SK-N-SH (cell line): ENCODE data around the gene CFAP299.
"Not testable (repeated sequence)": the region's sequence is repeated elsewhere in the genome, so short reads cannot be mapped to it uniquely, and the experiment has no call there.

Experiments used
- CTCF ChIP-seq: fragments of 200-600 bp; sonication (generic); IDR thresholded peaks from 2 replicates; pipeline ENCODE4 v1.6.1; 2017; ENCODE audit warnings: antibody characterized with exemption, mild to moderate bottlenecking, moderate library complexity
- EP300 ChIP-seq, 2 experiments: IDR thresholded peaks; 2 replicates each; pipeline versions ENCODE4 v1.4.0 to v1.6.1; 2012; ENCODE audit warnings: borderline replicate concordance in 1 of 2, low read depth in 1 of 2, low read length in 1 of 2
- RXRA ChIP-seq: IDR thresholded peaks from 2 replicates; pipeline ENCODE4 v1.4.0; 2012; ENCODE audit warnings: low read depth, mild to moderate bottlenecking, borderline replicate concordance

DNA sequence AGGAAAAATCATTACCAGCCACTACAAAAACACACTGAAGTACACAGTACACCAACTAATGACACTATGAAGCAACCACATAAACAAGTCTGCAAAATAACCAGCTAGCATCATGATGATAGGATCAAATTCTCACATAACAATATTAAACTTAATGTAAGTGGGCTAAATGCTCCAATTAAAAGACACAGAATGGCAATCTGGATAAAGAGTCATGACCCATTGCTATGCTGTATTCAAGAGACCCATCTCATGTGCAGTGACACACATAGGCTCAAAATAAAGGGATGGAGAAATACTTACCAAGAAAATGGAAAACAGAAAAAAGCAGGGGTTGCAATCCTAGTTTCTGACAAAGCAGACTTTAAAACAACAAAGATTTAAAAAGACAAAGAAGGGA is 7.2 kb downstream of the CFAP299 start:
- not testable (repeated sequence) for TF ChIP-seq CTCF; EP300 (IDR thresholded peaks at IDR 0.05; ENCODE audit: borderline replicate concordance in 1 of 2, low read depth in 1 of 2, low read length in 1 of 2); RXRA
